Endothelial cell of umbilical vein (primary cell): ENCODE data around the gene ITGA11. TPM values are rescaled to one million over a fixed set of nuclear protein-coding genes. Genes with fewer than 3 reads are reported as not detected.

Experiments
- BruUV-seq: library from RNA; stranded (reverse); fragments of 400-500 nt; replicated peaks from 2 replicates; lab custom pipeline; 2021; lab: Mats Ljungman, UMichigan
- CTCF ChIA-PET: fragments of 300-600, 350-600 bp; sonication (Branson Sonifier 250); formaldehyde crosslinking; loops from one replicate; lab custom pipeline; 2021; ENCODE audit warnings: antibody characterized with exemption, inconsistent platforms; lab: Charles Lee
- POLR2A ChIA-PET: fragments of 300-600, 350-600 bp; sonication (Branson Sonifier 250); formaldehyde crosslinking; loops from one replicate; lab custom pipeline; 2021; ENCODE audit warnings: antibody characterized with exemption, inconsistent platforms; lab: Charles Lee
- DNase-seq: peaks from one replicate; pipeline ENCODE4 v3.0.0-alpha.2; 2011; ENCODE audit warnings: low read depth, low spot score
- FAIRE-seq: peaks from 2 replicates; lab custom pipeline; 2011; peaks lifted over from hg19 to GRCh38; lab: Jason Lieb, UNC
- H2AFZ ChIP-seq: 2 replicates; pipeline ENCODE4 v1.6.0; 2012; ENCODE audit warnings: low read depth, low read length, control low read depth, inconsistent platforms
- H3K27ac ChIP-seq: 2 replicates; pipeline ENCODE4 v1.5.1; 2011; ENCODE audit warnings: low read depth, mild to moderate bottlenecking, control low read depth, low read length, moderate library complexity; ENCODE audit not compliant: insufficient read depth
- H3K27me3 ChIP-seq, 2 experiments: 2 replicates each; pipeline versions ENCODE4 v1.6.0 to v1.6.1; 2011; ENCODE audit warnings: low read length in 2 of 2, mixed read lengths in 1 of 2; ENCODE audit not compliant: control insufficient read depth in 2 of 2, insufficient read depth in 2 of 2
- H3K36me3 ChIP-seq, 2 experiments: 2 replicates in 1 of 2; 3 replicates in 1 of 2; pipeline ENCODE4 v1.5.1; 2011; ENCODE audit warnings: low read length in 2 of 2, mild to moderate bottlenecking in 1 of 2, moderate library complexity in 1 of 2; ENCODE audit not compliant: control insufficient read depth in 2 of 2, insufficient read depth in 2 of 2; ENCODE audit errors: extremely low read depth in 1 of 2
- H3K4me1 ChIP-seq: 3 replicates; pipeline ENCODE4 v1.5.1; 2011; ENCODE audit warnings: mild to moderate bottlenecking, low read length; ENCODE audit not compliant: control insufficient read depth, insufficient read depth; ENCODE audit errors: extremely low read depth
- H3K4me2 ChIP-seq: 2 replicates; pipeline ENCODE4 v1.6.1; 2011; ENCODE audit warnings: low read length, control low read depth, mixed read lengths; ENCODE audit not compliant: insufficient read depth
- H3K4me3 ChIP-seq, 3 experiments: fragments of 200-600 bp in 1 of 3; sonication (generic), shearing (Covaris generic) in 1 of 3; replicated peaks in 1 of 3; 2 replicates each; pipeline ENCODE4 v1.5.1; 2011 to 2016; ENCODE audit warnings: control low read depth in 3 of 3, low read length in 3 of 3, mild to moderate bottlenecking in 2 of 3, inconsistent platforms in 1 of 3, low read depth in 1 of 3, moderate library complexity in 1 of 3; ENCODE audit not compliant: insufficient read depth in 1 of 3
- H3K79me2 ChIP-seq: 2 replicates; pipeline ENCODE4 v1.6.0; 2012; ENCODE audit warnings: low read length, inconsistent platforms; ENCODE audit not compliant: control insufficient read depth, insufficient read depth
- H3K9ac ChIP-seq: replicated peaks from 2 replicates; pipeline ENCODE3; 2011; ENCODE audit warnings: low read length, control low read depth; ENCODE audit not compliant: insufficient read depth; ENCODE audit errors: extremely low read depth
- H3K9me1 ChIP-seq: replicated peaks from 3 replicates; pipeline ENCODE4 v1.6.0; 2011; ENCODE audit warnings: mild to moderate bottlenecking, low read length; ENCODE audit not compliant: control insufficient read depth, insufficient read depth; ENCODE audit errors: extremely low read depth
- H3K9me3 ChIP-seq: replicated peaks from 2 replicates; pipeline ENCODE4 v1.5.1; 2012; ENCODE audit warnings: low read length, inconsistent platforms; ENCODE audit not compliant: control insufficient read depth, insufficient read depth
- H4K20me1 ChIP-seq: replicated peaks from 2 replicates; pipeline ENCODE3; 2011; ENCODE audit warnings: mild to moderate bottlenecking, low read length; ENCODE audit not compliant: control insufficient read depth, insufficient read depth; ENCODE audit errors: extremely low read depth
- EZH2 ChIP-seq: IDR thresholded peaks from 2 replicates; pipeline ENCODE4 v1.6.1; 2012; ENCODE audit warnings: borderline replicate concordance, low read depth, mild to moderate bottlenecking, moderate library complexity, low read length, inconsistent platforms; ENCODE audit not compliant: severe bottlenecking
- FOS ChIP-seq: IDR thresholded peaks from 2 replicates; pipeline ENCODE4 v1.6.1; 2011; ENCODE audit warnings: mild to moderate bottlenecking, low read length, moderate library complexity, borderline replicate concordance; ENCODE audit not compliant: insufficient read depth
- GATA2 ChIP-seq: IDR thresholded peaks from 2 replicates; pipeline ENCODE4 v1.7.0; 2011; ENCODE audit warnings: low read depth, mild to moderate bottlenecking, moderate library complexity, mixed read lengths, low read length; ENCODE audit not compliant: insufficient read length, insufficient read depth
- JUN ChIP-seq: IDR thresholded peaks from 2 replicates; pipeline ENCODE4 v1.6.1; 2011; ENCODE audit warnings: borderline replicate concordance, low read depth; ENCODE audit not compliant: insufficient read length, insufficient read depth
- MYC ChIP-seq: IDR thresholded peaks from one replicate; pipeline ENCODE4 v1.6.1; 2011; ENCODE audit warnings: mild to moderate bottlenecking, low read depth, low read length
- POLR2A ChIP-seq: IDR thresholded peaks from 2 replicates; pipeline ENCODE4 v1.6.1; 2012; ENCODE audit warnings: low read depth, mild to moderate bottlenecking, control low read depth, low read length
- POLR2AphosphoS5 ChIP-seq: IDR thresholded peaks from 2 replicates; pipeline ENCODE4 v1.6.1; 2012; ENCODE audit warnings: low read depth, mild to moderate bottlenecking, control low read depth, low read length, moderate library complexity; ENCODE audit not compliant: insufficient read depth
- dilution Hi-C: fragments of 300-500 bp; cut with MboI; formaldehyde crosslinking; loops from one replicate; pipeline ENCODE4 v1.15.0; 2019; ENCODE audit warnings: low sequenced_read_pairs; ENCODE audit not compliant: extremely low pct_ligation_motif_present
- intact Hi-C: fragments of 100-400 bp; cut with micrococcal nuclease; formaldehyde crosslinking; loops from one replicate; pipeline ENCODE4 v1.10.0; 2022
- polyA plus RNA-seq, 4 experiments: library from polyadenylated mRNA; depleted of rRNA in 3 of 4; stranded (reverse) in 3 of 4; unstranded in 1 of 4; fragments of >200 nt; gene quantifications; 2 replicates each; pipeline versions ENCODE4 v1.2.1 to v1.2.3, GENCODE V29; 2011 to 2012; ENCODE audit warnings: missing spikeins in 1 of 4
- total RNA-seq: library from RNA; stranded (reverse); gene quantifications from 2 replicates; pipeline ENCODE4 v1.2.3, GENCODE V29; 2021
- TF ChIP-seq, protein P1 (sequence below), 2 donors: IDR thresholded peaks; 1 replicate in 1 of 2; 2 replicates in 1 of 2; pipeline ENCODE4 v1.5.1; 2011; ENCODE audit warnings: low read length in 2 of 2, mild to moderate bottlenecking in 2 of 2, moderate library complexity in 2 of 2, control low read depth in 1 of 2, inconsistent platforms in 1 of 2, low read depth in 1 of 2; ENCODE audit not compliant: insufficient read depth in 1 of 2; ENCODE audit errors: extremely low read depth in 1 of 2
- TF ChIP-seq, protein P2 (sequence below): IDR thresholded peaks from 2 replicates; pipeline ENCODE4 v1.6.1; 2011; ENCODE audit not compliant: insufficient read depth, insufficient read length

ITGA11 gene
- total and polyA plus RNA-seq, 2 donors (not counting 3 experiments of a cell fraction or from before 2014, with no cell fraction given), result 0.18 to 1.0 TPM

DNA sequence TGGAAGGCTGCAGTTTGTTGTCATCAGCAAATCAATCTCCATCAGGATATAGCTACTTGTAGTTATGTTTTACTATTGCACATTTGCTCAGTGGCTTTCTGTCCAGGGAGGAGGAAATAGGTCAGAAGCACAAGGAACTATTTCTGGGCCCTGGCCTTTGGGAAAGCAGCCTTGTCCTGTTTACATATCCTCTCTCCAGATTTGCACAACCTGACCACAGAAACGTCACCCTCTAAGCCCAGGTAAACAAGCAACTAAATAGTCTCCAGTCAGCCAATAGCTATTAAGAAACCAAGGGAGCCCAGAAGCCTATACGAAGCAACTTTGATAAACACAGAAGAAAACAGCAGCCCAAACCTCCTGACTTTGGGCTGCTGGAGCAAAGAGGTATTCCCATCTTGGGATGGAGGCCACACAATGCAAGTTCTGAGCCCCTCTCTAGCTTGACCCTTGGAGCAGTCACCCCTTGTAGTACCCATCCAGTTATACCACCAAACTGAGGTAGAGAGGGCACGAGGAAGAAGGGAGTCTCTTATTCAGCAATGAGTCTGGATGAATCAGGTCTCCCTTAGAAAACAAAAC, 156.7 kb downstream of the ITGA11 start:
- FAIRE-seq, result no peak
- dilution Hi-C loops (no loop called here), intact Hi-C loops (no loop called here)
- no peaks in the 10 kb centered on the region for H3K27me3 ChIP-seq
- no peaks in the 10 kb centered on the region for H3K9me1 ChIP-seq
- CTCF ChIA-PET, result interaction anchor here (1.0 kb wide), 2 partner anchors 22 to 31 kb away, joined by 3 read pairs; no protein-coding TSS in a partner anchor
- H4K20me1 ChIP-seq, result peaks cover 2% of the 10 kb centered on the region
- H3K27ac ChIP-seq, result no peak overlapping the region
- DNase-seq, result no peak
- no peaks in the 10 kb centered on the region for H3K36me3 ChIP-seq
- H3K9ac ChIP-seq, result no peak overlapping the region
- H3K79me2 ChIP-seq, result peaks cover 20% of the 10 kb centered on the region
- no peak overlapping the region for H3K4me2 ChIP-seq
- no TSS peak for BruUV-seq
- TF ChIP-seq, protein P1, sequence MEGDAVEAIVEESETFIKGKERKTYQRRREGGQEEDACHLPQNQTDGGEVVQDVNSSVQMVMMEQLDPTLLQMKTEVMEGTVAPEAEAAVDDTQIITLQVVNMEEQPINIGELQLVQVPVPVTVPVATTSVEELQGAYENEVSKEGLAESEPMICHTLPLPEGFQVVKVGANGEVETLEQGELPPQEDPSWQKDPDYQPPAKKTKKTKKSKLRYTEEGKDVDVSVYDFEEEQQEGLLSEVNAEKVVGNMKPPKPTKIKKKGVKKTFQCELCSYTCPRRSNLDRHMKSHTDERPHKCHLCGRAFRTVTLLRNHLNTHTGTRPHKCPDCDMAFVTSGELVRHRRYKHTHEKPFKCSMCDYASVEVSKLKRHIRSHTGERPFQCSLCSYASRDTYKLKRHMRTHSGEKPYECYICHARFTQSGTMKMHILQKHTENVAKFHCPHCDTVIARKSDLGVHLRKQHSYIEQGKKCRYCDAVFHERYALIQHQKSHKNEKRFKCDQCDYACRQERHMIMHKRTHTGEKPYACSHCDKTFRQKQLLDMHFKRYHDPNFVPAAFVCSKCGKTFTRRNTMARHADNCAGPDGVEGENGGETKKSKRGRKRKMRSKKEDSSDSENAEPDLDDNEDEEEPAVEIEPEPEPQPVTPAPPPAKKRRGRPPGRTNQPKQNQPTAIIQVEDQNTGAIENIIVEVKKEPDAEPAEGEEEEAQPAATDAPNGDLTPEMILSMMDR (IDR thresholded peaks at IDR 0.05; ENCODE audit: extremely low read depth in 1 of 2, insufficient read depth in 1 of 2, low read depth in 1 of 2, low read length in 2 of 2), result no peak
- TF ChIP-seq GATA2 (no peak), MYC (no peak), EZH2 (no peak), FOS (no peak), POLR2A (no peak), POLR2AphosphoS5 (no peak), JUN (no peak)
- TF ChIP-seq, protein P2, sequence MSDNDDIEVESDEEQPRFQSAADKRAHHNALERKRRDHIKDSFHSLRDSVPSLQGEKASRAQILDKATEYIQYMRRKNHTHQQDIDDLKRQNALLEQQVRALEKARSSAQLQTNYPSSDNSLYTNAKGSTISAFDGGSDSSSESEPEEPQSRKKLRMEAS, result no peak
- peaks cover 32% of the 10 kb centered on the region for H3K4me1 ChIP-seq
- H2AFZ ChIP-seq, result no peak overlapping the region
- H3K4me3 ChIP-seq, result no peak overlapping the region
- POLR2A ChIA-PET, result no interaction called here
- H3K9me3 ChIP-seq, result no peaks in the 10 kb centered on the region
